GM13977 (cell line): Measurements from ENCODE around the gene CPNE7.

Experiments used
- DNase-seq: peaks from one replicate; pipeline ENCODE4 v3.0.0; 2012; ENCODE audit warnings: low spot score
- in situ Hi-C: fragments of 300-500 bp; cut with MboI; formaldehyde crosslinking; loops from one replicate; pipeline ENCODE4 v1.12.0; 2022; ENCODE audit warnings: low sequenced_read_pairs, low pct_unique_long_range_greater_than_20kb, mixed read lengths, inconsistent platforms; ENCODE audit not compliant: unreplicated experiment
- TF ChIP-seq, protein P1 (sequence below): IDR thresholded peaks from 2 replicates; pipeline ENCODE4 v1.5.1; 2012; ENCODE audit warnings: mild to moderate bottlenecking, control low read depth; ENCODE audit not compliant: insufficient read depth; ENCODE audit errors: extremely low read depth, missing control alignments

The CPNE7 gene

DNA sequence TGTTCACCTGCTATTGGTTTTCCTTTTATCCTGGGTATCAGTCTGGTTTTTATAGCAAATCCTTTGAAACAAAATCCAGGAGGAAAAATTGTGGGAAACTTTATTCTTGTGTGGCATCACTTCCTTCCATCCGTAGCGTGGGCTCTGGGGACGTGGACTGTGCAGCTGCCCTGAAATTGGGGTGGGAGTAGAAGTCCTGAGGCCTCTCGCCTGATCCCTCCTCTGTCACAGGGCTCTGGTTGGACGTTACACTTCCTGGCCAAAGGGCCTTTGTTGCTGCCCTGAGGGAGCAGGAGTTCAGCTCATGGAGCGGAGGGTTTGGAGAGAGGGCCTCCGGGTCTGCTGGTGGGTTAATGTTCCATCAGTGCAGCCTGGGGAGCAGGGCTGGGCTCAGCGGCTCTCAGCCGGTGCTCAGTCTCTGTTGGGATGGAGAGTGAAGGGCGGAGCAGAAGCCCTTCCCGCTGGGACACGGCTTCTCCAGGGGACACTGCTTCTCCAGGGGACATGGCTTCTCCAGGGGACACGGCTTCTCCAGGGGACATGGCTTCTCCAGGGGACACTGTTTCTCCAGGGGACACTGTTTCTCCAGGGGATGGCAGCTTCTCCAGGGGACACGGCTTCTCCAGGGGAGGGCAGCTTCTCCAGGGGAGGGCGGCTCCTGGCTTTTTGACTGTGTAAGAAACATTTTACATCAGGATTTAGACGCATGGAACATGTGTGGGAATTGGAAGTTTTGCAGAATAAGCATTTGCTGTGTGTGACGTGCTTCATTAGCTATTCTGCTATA is 30.3 kb upstream of the CPNE7 start:
- in situ Hi-C loops = no loop called here
- TF ChIP-seq, protein P1, sequence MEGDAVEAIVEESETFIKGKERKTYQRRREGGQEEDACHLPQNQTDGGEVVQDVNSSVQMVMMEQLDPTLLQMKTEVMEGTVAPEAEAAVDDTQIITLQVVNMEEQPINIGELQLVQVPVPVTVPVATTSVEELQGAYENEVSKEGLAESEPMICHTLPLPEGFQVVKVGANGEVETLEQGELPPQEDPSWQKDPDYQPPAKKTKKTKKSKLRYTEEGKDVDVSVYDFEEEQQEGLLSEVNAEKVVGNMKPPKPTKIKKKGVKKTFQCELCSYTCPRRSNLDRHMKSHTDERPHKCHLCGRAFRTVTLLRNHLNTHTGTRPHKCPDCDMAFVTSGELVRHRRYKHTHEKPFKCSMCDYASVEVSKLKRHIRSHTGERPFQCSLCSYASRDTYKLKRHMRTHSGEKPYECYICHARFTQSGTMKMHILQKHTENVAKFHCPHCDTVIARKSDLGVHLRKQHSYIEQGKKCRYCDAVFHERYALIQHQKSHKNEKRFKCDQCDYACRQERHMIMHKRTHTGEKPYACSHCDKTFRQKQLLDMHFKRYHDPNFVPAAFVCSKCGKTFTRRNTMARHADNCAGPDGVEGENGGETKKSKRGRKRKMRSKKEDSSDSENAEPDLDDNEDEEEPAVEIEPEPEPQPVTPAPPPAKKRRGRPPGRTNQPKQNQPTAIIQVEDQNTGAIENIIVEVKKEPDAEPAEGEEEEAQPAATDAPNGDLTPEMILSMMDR = no peak
- no peak for DNase-seq

DNA sequence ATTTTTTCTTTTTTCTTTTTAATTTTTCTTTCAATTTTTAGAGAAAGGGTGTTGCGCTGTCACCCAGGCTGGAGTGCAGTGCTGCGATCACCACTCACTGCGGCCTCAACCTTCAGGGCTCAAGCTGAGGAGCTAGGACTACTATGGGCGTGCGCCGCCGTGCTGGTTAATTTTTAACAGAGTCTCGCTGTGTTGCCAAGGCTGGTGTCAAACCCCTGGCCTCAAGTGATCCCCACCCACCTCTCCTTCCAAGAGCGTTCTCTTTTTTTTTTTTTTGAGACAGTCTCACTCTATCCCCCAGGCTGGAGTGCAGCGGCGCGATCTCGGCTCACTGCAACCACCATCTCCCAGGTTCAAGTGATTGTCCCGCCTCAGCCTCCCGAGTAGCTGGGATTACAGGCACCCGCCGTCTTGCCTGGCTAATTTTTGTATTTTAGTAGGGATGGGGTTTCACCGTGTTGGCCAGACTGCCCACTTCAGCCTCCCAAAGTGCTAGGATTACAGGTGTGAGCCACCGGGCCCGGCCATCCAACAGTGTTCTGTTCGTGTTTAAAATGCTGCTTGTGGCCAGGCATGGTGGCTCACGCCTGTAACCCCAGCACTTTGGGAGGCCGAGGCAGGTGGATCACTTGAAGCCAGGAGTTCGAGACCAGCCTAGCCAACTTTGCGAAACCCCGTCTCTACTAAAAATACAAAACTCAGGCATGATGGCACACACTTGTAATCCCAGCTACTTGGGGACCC is 29.6 kb upstream of the CPNE7 start:
- DNase-seq = no peak
- in situ Hi-C loops = no loop called here
- TF ChIP-seq, protein P1 = no peak

DNA sequence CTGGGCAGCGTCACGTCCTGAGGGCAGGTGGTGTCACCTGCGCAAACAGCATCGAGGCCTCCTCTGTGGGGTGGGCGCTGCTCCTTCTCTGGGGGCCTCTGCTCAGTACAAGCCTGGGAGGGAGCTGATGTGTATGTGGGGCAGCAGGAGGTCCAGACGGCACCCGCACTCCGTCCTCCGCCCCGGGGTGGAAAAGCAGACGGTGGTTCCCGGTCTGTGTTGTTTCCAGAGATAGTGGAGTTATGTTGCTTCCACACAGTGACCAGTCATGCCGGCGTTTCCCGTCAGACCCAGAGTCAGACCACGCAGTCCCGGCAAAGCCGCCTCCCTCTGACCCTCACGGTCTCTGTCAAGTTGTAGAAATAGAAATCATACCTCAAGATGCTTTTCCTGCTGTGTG is 28.8 kb upstream of the CPNE7 start:
- in situ Hi-C loops = no loop called here

DNA sequence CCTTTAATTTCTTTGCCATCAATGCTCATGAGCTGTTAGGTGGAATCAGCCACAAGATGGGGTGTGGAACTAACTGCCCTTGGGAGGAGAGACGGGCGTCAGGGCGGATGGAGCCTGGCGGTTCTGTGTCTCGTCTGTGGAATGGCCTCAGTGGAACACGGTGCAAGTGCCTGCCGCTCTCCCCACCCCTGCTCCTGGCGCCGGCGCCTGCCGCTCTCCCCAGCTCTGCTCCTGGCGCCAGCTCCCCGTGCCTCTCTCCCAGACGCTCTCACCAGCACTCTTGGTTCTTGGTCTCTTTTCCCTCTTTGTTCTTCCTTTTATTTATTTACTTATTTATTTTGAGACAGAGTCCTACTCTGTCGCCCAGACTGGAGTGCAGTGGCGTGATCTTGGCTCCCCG is 28.3 kb upstream of the CPNE7 start:
- in situ Hi-C loops = no loop called here
- no peak for DNase-seq
- TF ChIP-seq, protein P1 = no peak

More for the DNA sequence above, 28.8 kb upstream of the CPNE7 start:
- no peak for DNase-seq
- TF ChIP-seq, protein P1 = no peak

DNA sequence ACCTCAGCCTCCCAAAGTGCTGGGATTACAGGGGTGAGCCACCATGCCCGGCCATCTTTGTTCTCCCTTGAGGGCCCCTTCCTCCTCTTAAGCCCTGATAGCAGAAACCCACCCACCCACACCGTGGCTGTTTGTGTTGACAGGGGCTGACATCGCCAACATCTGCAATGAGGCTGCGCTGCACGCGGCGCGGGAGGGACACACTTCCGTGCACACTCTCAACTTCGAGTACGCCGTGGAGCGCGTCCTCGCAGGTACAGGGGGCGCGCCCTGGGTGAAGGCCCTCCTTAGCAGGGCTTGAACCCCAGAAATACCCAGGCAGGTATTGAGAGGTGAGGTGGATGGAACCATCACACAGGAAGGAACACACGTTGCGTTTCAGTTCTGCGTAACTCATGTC is 27.7 kb upstream of the CPNE7 start:
- in situ Hi-C loops = no loop called here
- TF ChIP-seq, protein P1 = no peak
- no peak for DNase-seq

DNA sequence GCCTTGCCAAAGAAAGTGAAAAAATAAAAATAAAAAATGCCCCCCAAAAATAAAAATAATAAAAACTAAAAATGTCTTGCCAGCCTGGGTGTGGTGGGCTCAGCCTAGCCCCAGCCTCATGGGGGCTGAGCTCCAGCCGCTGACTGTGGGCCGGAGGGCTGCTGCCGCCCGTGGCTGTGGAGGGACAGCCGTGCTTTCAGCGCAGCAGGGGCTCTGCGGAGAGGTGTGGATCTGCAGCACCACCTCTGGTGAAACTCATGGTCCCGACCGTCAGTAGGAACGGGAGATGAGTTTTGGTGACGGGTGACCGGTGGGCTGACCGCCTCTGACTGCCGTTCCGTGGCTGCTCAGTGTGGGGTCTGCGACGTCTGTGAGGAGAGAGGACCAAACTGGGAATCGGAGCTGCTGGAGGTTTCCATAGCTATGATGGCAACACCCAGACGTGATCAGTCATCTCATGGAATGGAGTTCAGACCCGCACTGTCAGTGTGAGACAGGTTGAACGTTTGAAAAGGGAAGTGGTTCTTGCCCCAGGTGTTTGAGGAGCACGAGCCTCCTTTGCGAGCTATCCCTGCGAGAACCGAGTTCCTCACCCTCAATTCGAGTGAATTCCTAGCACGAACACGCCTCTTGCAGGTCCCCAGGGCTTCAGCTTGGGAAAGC is 27.1 kb upstream of the CPNE7 start:
- no peak for DNase-seq
- TF ChIP-seq, protein P1 = no peak
- in situ Hi-C loops = no loop called here
